Activated B cell treated with CpG ODN at 0.5 μM for 24 hours (primary cell): Measurements from ENCODE around the gene CPEB1. TPM values are rescaled to one million over a fixed set of nuclear protein-coding genes. Genes with fewer than 3 reads are reported as not detected.

ENCODE experiments used
- ATAC-seq: fragments of 200-7000 bp; cut with Tn5 transposase; one replicate; pipeline ENCODE4 v1.10.0; 2021; ENCODE audit warnings: low read depth, mild to moderate bottlenecking, moderate library complexity
- CTCF ChIA-PET: fragments of 350-600 bp; sonication (Branson Sonifier 250); formaldehyde crosslinking; loops from one replicate; lab custom pipeline; 2021; ENCODE audit warnings: antibody characterized with exemption; lab: Charles Lee
- POLR2A ChIA-PET: fragments of 350-600 bp; sonication (Branson Sonifier 250); formaldehyde crosslinking; loops from one replicate; lab custom pipeline; 2021; ENCODE audit warnings: antibody characterized with exemption; lab: Charles Lee
- DNase-seq: peaks from one replicate; pipeline ENCODE4 v3.0.0; 2022
- H3K27ac Mint-ChIP-seq: one replicate; pipeline ENCODE4 v1.8.0; 2020; ENCODE audit warnings: mixed read lengths
- H3K27me3 Mint-ChIP-seq: one replicate; pipeline ENCODE4 v1.8.0; 2021; ENCODE audit warnings: mixed read lengths
- H3K36me3 Mint-ChIP-seq: one replicate; pipeline ENCODE4 v1.8.0; 2021; ENCODE audit warnings: low read depth, mixed read lengths
- H3K4me1 Mint-ChIP-seq: one replicate; pipeline ENCODE4 v1.8.0; 2021; ENCODE audit warnings: mixed read lengths
- H3K4me3 Mint-ChIP-seq: one replicate; pipeline ENCODE4 v1.8.0; 2020; ENCODE audit warnings: mild to moderate bottlenecking, mixed read lengths
- H3K9me3 Mint-ChIP-seq: one replicate; pipeline ENCODE4 v1.8.0; 2020; ENCODE audit warnings: mixed read lengths
- CTCF ChIP-seq: fragments of 200-600 bp; IDR thresholded peaks from one replicate; pipeline ENCODE4 v1.8.0; 2022; ENCODE audit warnings: antibody characterized with exemption, mild to moderate bottlenecking
- intact Hi-C: fragments of 100-400 bp; cut with micrococcal nuclease; formaldehyde crosslinking; loops from one replicate; pipeline ENCODE4 v1.15.1; 2024
- total RNA-seq: library from RNA; stranded (reverse); gene quantifications from 2 replicates; pipeline ENCODE4 v1.2.3, GENCODE V29; 2022

Gene CPEB1
- total RNA-seq, 1 donor from 2014 or later = not detected

- no peak for ATAC-seq
- H3K9me3 Mint-ChIP-seq = no peaks in the 10 kb centered on the region
- DNase-seq = no peak
- peaks cover 26% of the 10 kb centered on the region for H3K27me3 Mint-ChIP-seq
- POLR2A ChIA-PET = no interaction called here
- H3K4me1 Mint-ChIP-seq = no peaks in the 10 kb centered on the region
- CTCF ChIA-PET = no interaction called here
- no peak overlapping the region for H3K4me3 Mint-ChIP-seq
- no peak for TF ChIP-seq CTCF
- H3K27ac Mint-ChIP-seq = no peak overlapping the region
- intact Hi-C loops = no loop called here
- H3K36me3 Mint-ChIP-seq = no peaks in the 10 kb centered on the region
Measured at GRCh38 chr15:82599862-82600261, 47.3 kb downstream of the CPEB1 start.

GRCh38 chr15:82597815-82598214, 49.3 kb downstream of the CPEB1 start:
- ATAC-seq (no peak), DNase-seq (no peak)
- Mint-ChIP-seq H3K27me3 (peaks cover 39% of the 10 kb centered on the region), H3K9me3 (no peaks in the 10 kb centered on the region), H3K36me3 (no peaks in the 10 kb centered on the region), H3K4me3 (no peak overlapping the region), H3K27ac (no peak overlapping the region), H3K4me1 (no peaks in the 10 kb centered on the region)
- intact Hi-C loops = no loop called here
- ChIA-PET CTCF (no interaction called here), POLR2A (no interaction called here)
- no peak for TF ChIP-seq CTCF

- H3K27ac Mint-ChIP-seq = no peak overlapping the region
- intact Hi-C loops = no loop called here
- ATAC-seq = no peak
- H3K4me1 Mint-ChIP-seq = no peaks in the 10 kb centered on the region
- no peak overlapping the region for H3K4me3 Mint-ChIP-seq
- no peaks in the 10 kb centered on the region for H3K36me3 Mint-ChIP-seq
- peaks cover 41% of the 10 kb centered on the region for H3K27me3 Mint-ChIP-seq
- DNase-seq = no peak
- no peak for TF ChIP-seq CTCF
- POLR2A ChIA-PET = no interaction called here
- CTCF ChIA-PET = no interaction called here
- no peaks in the 10 kb centered on the region for H3K9me3 Mint-ChIP-seq
Measured at GRCh38 chr15:82595766-82596165, 51.4 kb downstream of the CPEB1 start.

GRCh38 chr15:82595203-82595602, 52.0 kb downstream of the CPEB1 start:
- H3K9me3 Mint-ChIP-seq = no peaks in the 10 kb centered on the region
- intact Hi-C loops = no loop called here
- H3K4me3 Mint-ChIP-seq = no peak overlapping the region
- H3K36me3 Mint-ChIP-seq = no peaks in the 10 kb centered on the region
- TF ChIP-seq CTCF = no peak
- ChIA-PET CTCF (no interaction called here), POLR2A (no interaction called here)
- H3K27me3 Mint-ChIP-seq = peaks cover 39% of the 10 kb centered on the region
- no peak for ATAC-seq
- no peak for DNase-seq
- no peak overlapping the region for H3K27ac Mint-ChIP-seq
- H3K4me1 Mint-ChIP-seq = no peaks in the 10 kb centered on the region

GRCh38 chr15:82587805-82588204, 59.4 kb downstream of the CPEB1 start:
- intact Hi-C loops = no loop called here
- Mint-ChIP-seq H3K4me1 (no peaks in the 10 kb centered on the region), H3K9me3 (no peaks in the 10 kb centered on the region), H3K27ac (no peak overlapping the region), H3K36me3 (no peaks in the 10 kb centered on the region), H3K4me3 (no peak overlapping the region), H3K27me3 (peaks cover 15% of the 10 kb centered on the region)
- DNase-seq = no peak
- TF ChIP-seq CTCF = no peak
- ChIA-PET CTCF (no interaction called here), POLR2A (no interaction called here)
- no peak for ATAC-seq
